HG03354 (cell line): Measurements from ENCODE around the gene HOXA6.
A peak's percentile ranks its signal among the peaks of the same experiment; 100 is the strongest.

Experiments
- ATAC-seq: cut with Tn5 transposase; IDR thresholded peaks from one replicate; pipeline ENCODE4 v1.9.1; 2021; ENCODE audit warnings: mild to moderate bottlenecking; ENCODE audit not compliant: unreplicated experiment, poor library complexity, severe bottlenecking

The HOXA6 gene

GRCh38 chr7:27147199-27148030, at the start of gene HOXA6:
HOXA6 (minus strand) TSS chr7:27147774; CDS start chr7:27147749, 25 bp downstream.
- no peak for ATAC-seq

GRCh38 chr7:27196287-27196767, 48.8 kb upstream of the HOXA6 start:
- ATAC-seq, result peak; percentile 45

GRCh38 chr7:27194686-27195379, 47.3 kb upstream of the HOXA6 start:
- ATAC-seq, result no peak

GRCh38 chr7:27194002-27194352, 46.4 kb upstream of the HOXA6 start:
- ATAC-seq, result no peak

GRCh38 chr7:27193335-27194001, 45.9 kb upstream of the HOXA6 start:
- ATAC-seq, result no peak

GRCh38 chr7:27192546-27193334, 45.2 kb upstream of the HOXA6 start:
- ATAC-seq, result no peak

- no peak for ATAC-seq
These were observed 44.4 kb upstream of the HOXA6 start for GRCh38 chr7:27191833-27192545.

- no peak for ATAC-seq
These were observed 43.7 kb upstream of the HOXA6 start for GRCh38 chr7:27191161-27191731.

- no peak for ATAC-seq
These were observed 42.6 kb upstream of the HOXA6 start for GRCh38 chr7:27189997-27190748.

- no peak for ATAC-seq
These were observed 41.9 kb upstream of the HOXA6 start for GRCh38 chr7:27189295-27189996.

GRCh38 chr7:27188386-27189294, 41.1 kb upstream of the HOXA6 start:
- no peak for ATAC-seq

- ATAC-seq, result no peak
These were observed 40.2 kb upstream of the HOXA6 start for GRCh38 chr7:27187475-27188385.

GRCh38 chr7:27186668-27187474, 39.3 kb upstream of the HOXA6 start:
- no peak for ATAC-seq

GRCh38 chr7:27185854-27186667, 38.5 kb upstream of the HOXA6 start:
- no peak for ATAC-seq
